ENCODE measurements around the gene PAAF1.

Gene PAAF1

GRCh38 chr11:73971175-73971719, 94.4 kb downstream of the PAAF1 start:
- Histone ChIP-seq H3K9me2 (ENCODE audit: low read depth, low read length) (no peaks in the 10 kb centered on the region), H3K79me2 (ENCODE audit: insufficient read depth, low read length) (no peaks in the 10 kb centered on the region), H3K4me2 (ENCODE audit: low read length) (no peak overlapping the region), H4K20me1 (ENCODE audit: insufficient read depth, low read length) (no peaks in the 10 kb centered on the region), H3K9ac (ENCODE audit: low read length) (no peak overlapping the region; the same call in 1 of the 2 replicates), H3K27ac (ENCODE audit: low read depth, low read length, poor library complexity, severe bottlenecking) (peak overlapping the region; percentile 76), H3K9me3 (ENCODE audit: low read length) (no peaks in the 10 kb centered on the region), H3K4me1 (ENCODE audit: insufficient read depth, low read length, severe bottlenecking) (peaks cover 55% of the 10 kb centered on the region), H3K4me3 (ENCODE audit: low read depth, low read length, poor library complexity, severe bottlenecking) (no peak overlapping the region), H2AFZ (ENCODE audit: low read length) (no peak overlapping the region), H3K36me3 (ENCODE audit: insufficient read depth, low read length) (peaks cover 35% of the 10 kb centered on the region), H3K27me3 (ENCODE audit: insufficient read depth, low read length) (no peaks in the 10 kb centered on the region), H3F3A (ENCODE audit: insufficient read depth, low read length) (no peaks in the 10 kb centered on the region; the same call in 1 of the 2 replicates)
- TF ChIP-seq CTCF (IDR thresholded peaks at IDR 0.05; ENCODE audit: low read length): no peak
- TF ChIP-seq EZH2 (IDR thresholded peaks at IDR 0.05; ENCODE audit: borderline replicate concordance, low read length): no peak

- H3K4me2 ChIP-seq (ENCODE audit: low read length): no peak overlapping the region
- no peaks in the 10 kb centered on the region for H3K9me2 ChIP-seq (ENCODE audit: low read depth, low read length)
- no peak overlapping the region for H3K4me3 ChIP-seq (ENCODE audit: low read depth, low read length, poor library complexity, severe bottlenecking)
- H3K27me3 ChIP-seq (ENCODE audit: insufficient read depth, low read length): no peaks in the 10 kb centered on the region
- H3K9ac ChIP-seq (ENCODE audit: low read length): no peak overlapping the region
- H3K4me1 ChIP-seq (ENCODE audit: insufficient read depth, low read length, severe bottlenecking): peaks cover 64% of the 10 kb centered on the region
- TF ChIP-seq EZH2 (IDR thresholded peaks at IDR 0.05; ENCODE audit: borderline replicate concordance, low read length) (no peak), CTCF (IDR thresholded peaks at IDR 0.05; ENCODE audit: low read length) (no peak)
- peaks cover 45% of the 10 kb centered on the region for H3K36me3 ChIP-seq (ENCODE audit: insufficient read depth, low read length)
- no peaks in the 10 kb centered on the region; the same call in 1 of the 2 replicates for H3F3A ChIP-seq (ENCODE audit: insufficient read depth, low read length)
- peak overlapping the region; percentile 76 for H3K27ac ChIP-seq (ENCODE audit: low read depth, low read length, poor library complexity, severe bottlenecking)
- no peak overlapping the region for H2AFZ ChIP-seq (ENCODE audit: low read length)
- H3K79me2 ChIP-seq (ENCODE audit: insufficient read depth, low read length): no peaks in the 10 kb centered on the region
- H4K20me1 ChIP-seq (ENCODE audit: insufficient read depth, low read length): no peaks in the 10 kb centered on the region
- no peaks in the 10 kb centered on the region for H3K9me3 ChIP-seq (ENCODE audit: low read length)
Measured at GRCh38 chr11:73972187-73972586, 95.4 kb downstream of the PAAF1 start.

- no peaks in the 10 kb centered on the region for H3K79me2 ChIP-seq (ENCODE audit: insufficient read depth, low read length)
- no peak overlapping the region for H2AFZ ChIP-seq (ENCODE audit: low read length)
- no peaks in the 10 kb centered on the region; the same call in 1 of the 2 replicates for H3F3A ChIP-seq (ENCODE audit: insufficient read depth, low read length)
- H4K20me1 ChIP-seq (ENCODE audit: insufficient read depth, low read length): no peaks in the 10 kb centered on the region
- peak overlapping the region; percentile 76 for H3K27ac ChIP-seq (ENCODE audit: low read depth, low read length, poor library complexity, severe bottlenecking)
- H3K36me3 ChIP-seq (ENCODE audit: insufficient read depth, low read length): peaks cover 51% of the 10 kb centered on the region
- H3K4me1 ChIP-seq (ENCODE audit: insufficient read depth, low read length, severe bottlenecking): peaks cover 71% of the 10 kb centered on the region
- TF ChIP-seq CTCF (IDR thresholded peaks at IDR 0.05; ENCODE audit: low read length) (no peak), EZH2 (IDR thresholded peaks at IDR 0.05; ENCODE audit: borderline replicate concordance, low read length) (no peak)
- no peak overlapping the region for H3K9ac ChIP-seq (ENCODE audit: low read length)
- H3K27me3 ChIP-seq (ENCODE audit: insufficient read depth, low read length): no peaks in the 10 kb centered on the region
- no peak overlapping the region for H3K4me3 ChIP-seq (ENCODE audit: low read depth, low read length, poor library complexity, severe bottlenecking)
- H3K9me2 ChIP-seq (ENCODE audit: low read depth, low read length): no peaks in the 10 kb centered on the region
- H3K4me2 ChIP-seq (ENCODE audit: low read length): no peak overlapping the region
- H3K9me3 ChIP-seq (ENCODE audit: low read length): no peaks in the 10 kb centered on the region
Measured at GRCh38 chr11:73972620-73973449, 96.0 kb downstream of the PAAF1 start.

All from OCI-LY1 (cell line).